Neural cell (in vitro differentiated cells): ENCODE data around the gene SLC25A30. TPM values are rescaled to one million over a fixed set of nuclear protein-coding genes. Genes with fewer than 3 reads are reported as not detected.
"Not testable (repeated sequence)": the region's sequence is repeated elsewhere in the genome, so short reads cannot be mapped to it uniquely, and the experiment has no call there.

ENCODE experiments used
- H2AFZ ChIP-seq: fragments of 200-600, 300-800 bp; sonication (generic), shearing (Covaris generic); 2 replicates; pipeline ENCODE4 v1.6.0; 2014; ENCODE audit warnings: low read depth, mild to moderate bottlenecking, antibody characterized with exemption, low read length, moderate library complexity
- H3F3A ChIP-seq: fragments of 200-600 bp; shearing (Covaris generic); 2 replicates; pipeline ENCODE4 v1.6.1; 2016; ENCODE audit warnings: mild to moderate bottlenecking, moderate library complexity, mixed read lengths, antibody characterized with exemption, low read length; ENCODE audit not compliant: insufficient read depth, poor library complexity, severe bottlenecking
- H3K27ac ChIP-seq: fragments of 200-600, 300-800 bp; sonication (generic), shearing (Covaris generic); 2 replicates; pipeline ENCODE4 v1.5.1; 2014; ENCODE audit warnings: mild to moderate bottlenecking, low read length, moderate library complexity
- H3K27me3 ChIP-seq: fragments of 300-800, 200-600 bp; sonication (generic), shearing (Covaris generic); 2 replicates; pipeline ENCODE4 v1.6.0; 2014; ENCODE audit warnings: mild to moderate bottlenecking, low read depth, low read length, moderate library complexity; ENCODE audit not compliant: insufficient read depth
- H3K36me3 ChIP-seq: fragments of 300-800, 200-600 bp; sonication (generic), shearing (Covaris generic); 2 replicates; pipeline ENCODE4 v1.5.1; 2014; ENCODE audit warnings: mild to moderate bottlenecking, antibody characterized with exemption, low read length, moderate library complexity; ENCODE audit not compliant: insufficient read depth
- H3K4me2 ChIP-seq: fragments of 300-800, 200-600 bp; sonication (generic), shearing (Covaris generic); 2 replicates; pipeline ENCODE4 v1.6.0; 2014; ENCODE audit warnings: mild to moderate bottlenecking, low read length
- H3K4me3 ChIP-seq: fragments of 300-800, 200-600 bp; sonication (generic), shearing (Covaris generic); 2 replicates; pipeline ENCODE4 v1.5.1; 2014; ENCODE audit warnings: mild to moderate bottlenecking, low read length, moderate library complexity
- H3K79me2 ChIP-seq: fragments of 200-600 bp; shearing (Covaris generic); replicated peaks from 2 replicates; pipeline ENCODE4 v1.6.0; 2014; ENCODE audit warnings: mild to moderate bottlenecking, low read length, moderate library complexity; ENCODE audit not compliant: insufficient read depth
- H3K9ac ChIP-seq: fragments of 300-800, 200-600 bp; sonication (generic), shearing (Covaris generic); 2 replicates; pipeline ENCODE4 v1.6.1; 2016; ENCODE audit warnings: mild to moderate bottlenecking, low read length, mixed read lengths
- H3K9me2 ChIP-seq: fragments of 200-600 bp; shearing (Covaris generic); 2 replicates; pipeline ENCODE4 v1.6.1; 2016; ENCODE audit warnings: mild to moderate bottlenecking, low read length, mixed read lengths; ENCODE audit not compliant: insufficient read depth
- H3K9me3 ChIP-seq: fragments of 200-600, 300-800 bp; sonication (generic), shearing (Covaris generic); 2 replicates; pipeline ENCODE4 v1.6.1; 2016; ENCODE audit warnings: mild to moderate bottlenecking, mixed run types, low read length, moderate library complexity, mixed read lengths
- H4K20me1 ChIP-seq: fragments of 200-600 bp; shearing (Covaris generic); 2 replicates; pipeline ENCODE4 v1.6.1; 2016; ENCODE audit warnings: mild to moderate bottlenecking, mixed run types; ENCODE audit not compliant: insufficient read depth
- EP300 ChIP-seq: fragments of 450-650 bp; conservative IDR thresholded peaks from 2 replicates; pipeline ENCODE4 v1.6.1; 2014; ENCODE audit warnings: antibody characterized with exemption, mild to moderate bottlenecking, moderate library complexity; ENCODE audit not compliant: poor library complexity, severe bottlenecking
- EZH2 ChIP-seq: fragments of 200-600, 300-800 bp; shearing (Covaris generic), sonication (generic); IDR thresholded peaks from 2 replicates; pipeline ENCODE4 v1.6.1; 2014; ENCODE audit warnings: antibody characterized with exemption, low read length, borderline replicate concordance, mild to moderate bottlenecking; ENCODE audit not compliant: insufficient read depth, poor library complexity, severe bottlenecking
- MXI1 ChIP-seq: fragments of 450-650 bp; conservative IDR thresholded peaks from 2 replicates; pipeline ENCODE4 v1.6.1; 2014; ENCODE audit warnings: antibody characterized with exemption, mild to moderate bottlenecking; ENCODE audit not compliant: poor library complexity, severe bottlenecking
- POLR2AphosphoS5 ChIP-seq: IDR thresholded peaks from 2 replicates; pipeline ENCODE4 v1.6.1; 2012
- RAD21 ChIP-seq: fragments of 450-650 bp; conservative IDR thresholded peaks from 2 replicates; pipeline ENCODE4 v1.6.1; 2014; ENCODE audit warnings: antibody characterized with exemption, mild to moderate bottlenecking, moderate library complexity
- REST ChIP-seq: IDR thresholded peaks from 2 replicates; pipeline ENCODE4 v1.6.1; 2012; ENCODE audit warnings: borderline replicate concordance
- SMC3 ChIP-seq: fragments of 450-650 bp; conservative IDR thresholded peaks from 2 replicates; pipeline ENCODE4 v1.6.1; 2014; ENCODE audit warnings: antibody characterized with exemption, mild to moderate bottlenecking, moderate library complexity; ENCODE audit not compliant: poor library complexity
- polyA plus RNA-seq: library from polyadenylated mRNA; depleted of rRNA; stranded (reverse); fragments of >200 nt; gene quantifications from 2 replicates; pipeline ENCODE4 v1.2.3, GENCODE V29; 2014
- TF ChIP-seq, protein P1 (sequence below): fragments of 450-650 bp; IDR thresholded peaks from 2 replicates; pipeline ENCODE4 v1.5.1; 2014; ENCODE audit warnings: antibody characterized with exemption, mild to moderate bottlenecking, moderate library complexity; ENCODE audit not compliant: poor library complexity, severe bottlenecking

The SLC25A30 gene
- polyA plus RNA-seq, 1 donor from 2014 or later = 4.9 TPM

DNA sequence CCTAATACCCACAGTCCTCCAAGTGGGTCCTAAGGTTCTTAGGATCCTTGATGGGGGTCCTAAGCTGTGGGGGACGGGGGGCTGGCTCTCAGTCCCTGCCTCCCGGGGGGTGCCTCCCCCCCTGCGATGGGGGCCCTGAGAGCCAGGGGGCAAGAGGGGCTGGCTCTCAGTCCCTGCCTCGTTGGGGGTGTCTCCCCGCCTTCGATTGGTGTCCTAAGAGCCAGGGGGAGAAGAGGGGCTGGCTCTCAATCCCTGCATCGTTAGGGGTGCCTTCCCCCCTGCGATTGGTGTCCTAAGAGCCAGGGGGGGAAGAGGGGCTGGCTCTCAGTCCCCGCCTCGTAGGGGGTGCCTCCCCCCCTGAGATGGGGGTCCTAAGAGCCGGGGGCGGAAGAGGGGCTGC lies 37.0 kb downstream of the SLC25A30 start:
- no peak overlapping the region for H3K4me2 ChIP-seq
- no peaks in the 10 kb centered on the region for H4K20me1 ChIP-seq
- H3K27me3 ChIP-seq = no peaks in the 10 kb centered on the region
- no peaks in the 10 kb centered on the region for H3K36me3 ChIP-seq
- H3F3A ChIP-seq = no peaks in the 10 kb centered on the region
- no peak overlapping the region for H3K9ac ChIP-seq
- TF ChIP-seq RAD21 (no peak), POLR2AphosphoS5 (no peak), EZH2 (no peak), EP300 (no peak), MXI1 (no peak), REST (no peak), SMC3 (no peak)
- TF ChIP-seq, protein P1, sequence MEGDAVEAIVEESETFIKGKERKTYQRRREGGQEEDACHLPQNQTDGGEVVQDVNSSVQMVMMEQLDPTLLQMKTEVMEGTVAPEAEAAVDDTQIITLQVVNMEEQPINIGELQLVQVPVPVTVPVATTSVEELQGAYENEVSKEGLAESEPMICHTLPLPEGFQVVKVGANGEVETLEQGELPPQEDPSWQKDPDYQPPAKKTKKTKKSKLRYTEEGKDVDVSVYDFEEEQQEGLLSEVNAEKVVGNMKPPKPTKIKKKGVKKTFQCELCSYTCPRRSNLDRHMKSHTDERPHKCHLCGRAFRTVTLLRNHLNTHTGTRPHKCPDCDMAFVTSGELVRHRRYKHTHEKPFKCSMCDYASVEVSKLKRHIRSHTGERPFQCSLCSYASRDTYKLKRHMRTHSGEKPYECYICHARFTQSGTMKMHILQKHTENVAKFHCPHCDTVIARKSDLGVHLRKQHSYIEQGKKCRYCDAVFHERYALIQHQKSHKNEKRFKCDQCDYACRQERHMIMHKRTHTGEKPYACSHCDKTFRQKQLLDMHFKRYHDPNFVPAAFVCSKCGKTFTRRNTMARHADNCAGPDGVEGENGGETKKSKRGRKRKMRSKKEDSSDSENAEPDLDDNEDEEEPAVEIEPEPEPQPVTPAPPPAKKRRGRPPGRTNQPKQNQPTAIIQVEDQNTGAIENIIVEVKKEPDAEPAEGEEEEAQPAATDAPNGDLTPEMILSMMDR = no peak
- H3K79me2 ChIP-seq = no peaks in the 10 kb centered on the region
- H3K4me3 ChIP-seq = no peak overlapping the region
- no peaks in the 10 kb centered on the region for H3K9me3 ChIP-seq
- no peaks in the 10 kb centered on the region for H3K9me2 ChIP-seq
- H2AFZ ChIP-seq = no peak overlapping the region
- no peak overlapping the region for H3K27ac ChIP-seq

GRCh38 chr13:45380708-45381107 lies 37.5 kb downstream of the SLC25A30 start:
- H4K20me1 ChIP-seq, H3F3A ChIP-seq, H3K36me3 ChIP-seq, H2AFZ ChIP-seq, H3K9me2 ChIP-seq, H3K9ac ChIP-seq, H3K4me2 ChIP-seq, H3K9me3 ChIP-seq, H3K27me3 ChIP-seq, H3K27ac ChIP-seq, H3K79me2 ChIP-seq, H3K4me3 ChIP-seq: not testable (repeated sequence)

DNA sequence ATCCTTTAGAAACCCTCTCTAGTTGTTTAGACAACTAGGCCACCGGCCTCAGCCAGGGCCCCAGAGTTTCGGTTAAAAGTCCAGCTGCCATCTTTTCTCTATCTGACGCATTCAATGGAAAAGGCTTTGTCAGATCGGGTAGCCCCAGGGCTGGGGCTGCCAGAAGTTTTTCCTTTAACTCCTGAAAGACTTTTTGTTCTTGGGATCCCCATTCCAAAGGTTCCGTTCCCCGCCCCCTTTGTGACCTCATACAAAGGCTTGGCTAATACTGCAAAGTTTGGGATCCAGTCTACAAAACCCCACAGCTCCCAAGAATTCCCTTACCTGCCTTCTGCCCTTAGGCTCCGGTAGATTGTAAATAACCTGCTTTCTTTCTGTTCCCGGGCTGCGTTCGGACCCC lies 38.7 kb downstream of the SLC25A30 start:
- not testable (repeated sequence) for H3K79me2 ChIP-seq, H3K4me3 ChIP-seq, H3K27ac ChIP-seq, H3K9ac ChIP-seq, H3K9me2 ChIP-seq, H2AFZ ChIP-seq, H3K27me3 ChIP-seq, H3K9me3 ChIP-seq, H3K36me3 ChIP-seq, H3K4me2 ChIP-seq, H3F3A ChIP-seq, H4K20me1 ChIP-seq

DNA sequence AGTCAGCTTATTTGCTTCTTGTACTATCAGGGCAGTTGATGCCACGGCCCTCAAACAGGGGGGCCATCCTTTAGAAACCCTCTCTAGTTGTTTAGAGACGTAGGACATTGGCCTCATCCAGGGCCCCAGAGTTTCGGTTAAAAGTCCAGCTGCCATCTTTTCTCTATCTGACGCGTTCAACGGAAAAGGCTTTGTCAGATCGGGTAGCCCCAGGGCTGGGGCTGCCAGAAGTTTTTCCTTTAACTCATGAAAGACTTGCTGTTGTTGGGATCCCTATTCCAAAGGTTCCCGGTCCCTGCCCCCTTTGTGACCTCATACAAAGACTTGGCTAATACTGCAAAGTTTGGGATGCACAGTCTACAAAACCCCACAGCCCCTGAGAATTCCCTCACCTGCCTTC lies 39.4 kb downstream of the SLC25A30 start:
- not testable (repeated sequence) for H3K9me3 ChIP-seq, H3K9ac ChIP-seq, H3F3A ChIP-seq, H3K9me2 ChIP-seq, H2AFZ ChIP-seq, H3K27me3 ChIP-seq, H3K36me3 ChIP-seq, H4K20me1 ChIP-seq, H3K27ac ChIP-seq, H3K4me2 ChIP-seq, H3K4me3 ChIP-seq, H3K79me2 ChIP-seq

DNA sequence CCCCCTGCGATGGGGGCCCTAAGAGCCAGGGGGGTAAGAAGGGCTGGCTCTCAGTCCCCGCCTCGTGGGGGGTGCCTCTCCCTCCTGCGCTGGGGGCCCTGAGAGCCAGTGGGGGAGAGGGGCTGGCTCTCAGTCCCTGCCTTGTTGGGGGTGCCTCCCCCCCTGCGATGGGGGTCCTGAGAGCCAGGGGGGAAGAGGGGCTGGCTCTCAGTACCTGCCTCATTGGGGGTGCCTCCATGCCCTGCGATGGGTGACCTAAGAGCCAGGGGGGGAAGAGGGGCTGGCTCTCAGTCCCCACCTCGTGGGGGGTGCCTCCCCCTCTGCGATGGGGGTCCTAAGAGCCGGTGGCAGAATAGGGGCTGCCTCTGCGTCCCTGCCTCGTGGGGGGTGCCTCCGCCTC lies 40.9 kb downstream of the SLC25A30 start:
- not testable (repeated sequence) for H3F3A ChIP-seq, H3K4me3 ChIP-seq, H3K27me3 ChIP-seq, H2AFZ ChIP-seq, H3K9me2 ChIP-seq, H4K20me1 ChIP-seq, H3K36me3 ChIP-seq, H3K9ac ChIP-seq, H3K4me2 ChIP-seq, H3K79me2 ChIP-seq, H3K27ac ChIP-seq, H3K9me3 ChIP-seq
